Germinal center (tissue), 1 donor: ENCODE data around the gene NPAS1.
A peak's percentile ranks its signal among the peaks of the same experiment; 100 is the strongest.
"Not testable (repeated sequence)": the region's sequence is repeated elsewhere in the genome, so short reads cannot be mapped to it uniquely, and the experiment has no call there.

Source experiments
- DNase-seq: peaks from one replicate; pipeline ENCODE4 v3.0.0; 2012; ENCODE audit warnings: mixed read lengths, low spot score

Gene NPAS1

DNA sequence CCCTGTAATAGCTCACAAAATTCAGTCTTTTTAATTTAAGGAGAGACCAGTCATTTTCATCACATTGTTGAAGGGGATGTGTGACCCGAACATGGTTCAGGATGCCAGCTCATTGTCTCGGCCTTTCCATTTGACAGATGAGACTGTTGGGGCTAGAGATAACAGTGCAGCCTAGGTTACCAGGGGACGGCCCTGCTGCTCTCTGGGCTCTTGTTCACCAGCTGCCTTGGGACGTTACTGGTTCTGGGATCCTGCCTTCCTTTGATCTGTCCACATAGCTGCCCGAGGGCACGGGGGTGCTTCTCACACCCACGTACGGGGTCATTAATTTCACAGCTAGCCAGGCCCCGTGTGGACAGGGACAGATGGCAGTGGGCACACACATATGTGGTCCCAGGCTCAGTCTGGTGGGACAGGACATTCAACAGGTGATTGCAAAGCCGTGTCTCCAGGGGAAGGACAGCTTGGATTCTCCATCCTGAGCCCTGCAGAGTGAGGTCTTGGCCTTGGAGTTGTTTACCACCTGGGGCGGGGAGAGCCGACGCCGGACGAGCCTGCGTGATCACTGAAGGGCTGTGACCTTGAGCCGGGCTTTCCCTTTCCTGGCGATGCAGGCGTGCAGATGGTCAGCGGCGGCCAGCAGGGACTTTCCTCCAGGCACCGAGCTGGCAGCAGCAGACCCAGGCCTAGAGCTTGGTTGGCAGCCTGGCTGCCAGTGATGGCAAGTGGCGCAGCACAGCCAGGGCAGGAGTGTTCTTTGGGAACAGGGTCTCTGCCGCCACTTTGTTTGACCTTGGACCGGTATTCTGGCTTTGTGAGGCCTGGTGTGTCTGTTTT, 26.7 kb upstream of the NPAS1 start:
- no peak for DNase-seq

DNA sequence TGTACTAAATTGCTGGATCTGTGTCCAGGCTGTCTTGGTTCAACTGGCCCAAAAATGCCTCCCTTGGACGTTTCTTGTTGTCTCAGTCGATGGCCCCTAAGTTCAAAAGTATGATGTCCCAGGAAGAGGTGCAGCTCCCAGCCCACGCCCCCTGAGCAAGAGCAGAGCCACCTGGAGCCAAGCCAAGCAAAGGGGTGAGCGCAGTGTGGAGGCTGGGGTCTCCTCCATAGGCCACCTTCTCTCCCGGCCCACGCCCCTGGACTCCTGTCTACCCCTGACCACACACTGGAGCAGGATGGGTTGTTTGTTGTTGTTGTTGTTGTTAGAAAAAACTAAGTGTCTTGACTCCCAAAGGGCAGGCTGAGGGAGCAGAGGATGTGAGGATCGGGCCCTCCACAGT, 26.0 kb upstream of the NPAS1 start:
- DNase-seq = no peak

DNA sequence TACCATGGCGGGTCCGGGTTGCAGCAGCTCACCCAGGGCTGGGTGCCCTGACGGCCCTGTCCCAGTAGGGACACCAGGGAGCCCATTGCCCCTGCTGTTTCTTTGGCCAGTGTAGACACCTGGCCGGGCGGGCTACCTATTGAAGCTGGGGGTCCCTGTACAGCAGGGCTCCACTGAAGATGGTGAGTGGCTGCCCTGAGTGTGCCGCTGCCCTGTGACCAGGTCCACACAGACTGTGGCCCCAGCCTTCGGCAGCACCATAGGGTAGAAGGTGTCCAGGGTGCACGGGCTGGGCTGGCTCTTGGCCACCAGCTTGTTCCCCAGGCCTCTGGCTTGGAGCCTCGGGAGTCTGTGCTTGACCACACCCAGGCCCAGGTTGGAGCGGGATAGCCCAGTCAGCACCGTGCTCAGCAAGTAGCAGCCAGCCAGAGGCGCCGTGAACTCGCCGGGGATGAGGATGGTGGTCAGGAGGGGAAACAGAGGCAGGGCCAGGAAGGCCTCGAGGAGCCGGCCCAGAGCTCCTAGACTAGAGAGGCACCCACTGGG, 25.4 kb upstream of the NPAS1 start:
- no peak for DNase-seq

DNA sequence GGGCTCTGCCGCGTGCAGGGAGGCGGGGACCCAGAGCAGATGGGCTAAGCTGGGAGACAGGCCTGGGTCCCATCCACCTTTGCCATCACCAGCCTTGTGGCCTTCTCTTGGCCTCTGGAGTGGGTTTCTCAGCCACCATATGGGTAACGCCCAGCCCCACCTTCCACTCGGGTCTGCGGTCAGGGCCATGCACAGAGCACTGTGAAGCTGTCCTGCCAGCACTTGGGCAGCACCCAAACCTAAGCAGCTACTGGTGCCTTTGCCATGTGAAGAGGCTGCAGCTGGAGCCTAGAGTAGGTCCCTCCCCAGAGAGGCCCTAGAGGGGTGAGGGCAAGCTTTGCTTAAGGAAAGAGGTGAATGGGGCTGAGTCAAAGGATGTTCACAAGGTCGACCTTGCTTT, 24.1 kb upstream of the NPAS1 start:
- DNase-seq = no peak

DNA sequence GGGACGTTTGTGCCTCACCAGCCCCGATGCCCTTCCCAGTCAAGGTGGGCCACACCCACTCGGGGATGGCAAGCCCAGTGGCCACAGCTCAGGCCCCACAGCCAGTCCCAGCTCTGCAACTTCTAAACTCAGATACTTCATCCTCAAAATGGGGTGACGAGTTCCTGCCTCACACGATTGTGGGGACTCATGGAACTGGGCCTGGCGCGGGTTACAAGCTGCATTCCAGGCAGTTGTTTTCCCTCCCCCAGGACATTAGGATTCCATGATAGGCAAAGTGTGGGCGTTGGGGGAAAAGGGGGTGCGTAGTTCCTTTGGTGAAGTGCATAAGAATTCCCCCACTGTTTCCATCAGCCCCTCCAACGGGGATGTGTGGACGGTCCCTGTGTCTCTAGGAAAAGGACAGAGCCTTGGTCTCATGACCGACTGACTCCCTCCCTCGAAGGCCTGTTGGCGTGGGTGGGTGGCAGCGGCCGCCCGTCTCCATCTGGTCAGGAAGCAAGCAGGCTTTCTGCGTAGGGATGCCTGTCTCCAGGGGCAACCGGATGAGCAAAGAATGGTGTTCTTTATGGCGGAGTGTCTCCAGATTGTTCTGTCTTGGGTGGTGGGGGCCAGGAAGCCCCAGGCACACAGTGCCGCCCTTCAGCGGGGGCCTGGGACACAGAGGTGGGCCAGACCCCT, 21.1 kb upstream of the NPAS1 start:
- DNase-seq = no peak

DNA sequence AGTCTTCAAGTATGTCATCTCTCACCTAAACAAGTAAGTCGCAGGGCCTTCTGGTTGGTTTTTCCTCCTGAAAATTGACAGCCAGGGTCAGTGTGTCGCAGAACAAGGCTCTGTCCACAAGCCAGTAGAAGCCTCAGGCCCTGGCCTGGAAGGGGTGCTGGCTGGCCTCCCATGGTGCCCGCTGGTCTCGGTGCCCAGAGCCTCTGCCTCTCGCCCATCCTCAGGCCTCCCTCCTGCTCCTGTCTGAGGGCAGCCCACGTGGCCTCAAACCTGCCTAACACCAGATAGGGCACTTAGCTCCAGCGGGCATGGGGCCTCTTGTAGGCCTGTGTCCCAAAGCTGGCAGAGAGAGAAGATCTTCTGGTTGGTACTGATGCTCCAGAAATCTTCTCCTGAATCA, 20.3 kb upstream of the NPAS1 start:
- DNase-seq = no peak

DNA sequence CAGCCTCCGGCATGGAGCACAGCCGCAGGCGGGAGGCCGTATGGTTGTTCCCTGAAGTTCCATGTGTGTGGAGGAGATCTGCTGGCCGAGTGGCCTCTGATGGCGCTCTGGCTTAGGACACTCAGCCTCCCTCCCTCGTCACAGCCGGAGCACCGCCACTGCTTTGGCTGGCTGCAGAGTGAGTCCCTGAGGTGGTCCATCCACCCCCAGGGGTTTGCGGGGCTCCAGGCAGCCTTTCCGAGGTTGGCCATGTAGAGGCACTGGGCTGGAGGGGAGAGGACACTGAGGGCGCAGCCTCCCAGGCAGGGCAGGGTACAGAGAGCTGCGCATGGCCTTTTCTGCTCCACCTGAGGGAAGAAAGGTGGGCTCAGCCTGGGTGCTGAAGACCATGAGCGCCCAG, 19.8 kb upstream of the NPAS1 start:
- no peak for DNase-seq

DNA sequence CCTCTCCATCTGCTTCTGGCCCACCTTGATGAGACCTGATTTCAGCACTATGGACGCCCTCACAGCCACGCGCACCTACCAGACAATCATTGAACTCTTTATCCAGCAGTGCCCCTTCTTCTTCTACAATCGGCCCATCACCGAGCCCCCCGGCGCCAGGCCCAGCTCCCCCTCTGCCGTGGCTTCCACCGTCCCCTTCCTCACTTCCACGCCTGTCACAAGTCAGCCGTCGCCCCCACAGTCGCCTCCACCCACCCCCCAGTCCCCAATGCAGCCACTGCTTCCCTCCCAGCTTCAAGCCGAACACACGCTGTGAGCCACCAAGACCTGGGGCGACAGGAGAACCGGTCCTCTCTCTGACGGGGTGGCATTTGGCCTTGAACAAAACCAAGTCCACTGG, 19.3 kb upstream of the NPAS1 start:
- no peak for DNase-seq

DNA sequence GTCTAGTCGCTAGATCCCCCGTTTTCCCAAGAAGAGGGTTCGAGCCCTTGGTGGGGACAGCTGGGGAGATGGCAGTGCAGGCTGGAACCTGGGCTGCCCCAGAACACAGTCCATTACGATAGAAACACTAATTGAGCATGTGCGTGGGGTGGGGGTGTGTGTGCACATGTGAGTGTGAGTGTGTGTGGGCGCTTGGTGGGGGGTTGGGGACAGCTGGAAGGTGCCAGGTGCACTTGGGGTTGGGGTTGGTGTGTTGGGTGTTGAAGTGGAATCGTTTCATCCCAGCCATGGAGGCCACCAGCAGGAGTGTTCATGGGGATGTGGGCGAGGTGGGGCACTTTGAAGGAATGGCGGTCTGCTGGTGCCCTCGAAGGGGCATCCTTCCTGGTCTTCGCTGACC, 18.1 kb upstream of the NPAS1 start:
- DNase-seq = no peak

DNA sequence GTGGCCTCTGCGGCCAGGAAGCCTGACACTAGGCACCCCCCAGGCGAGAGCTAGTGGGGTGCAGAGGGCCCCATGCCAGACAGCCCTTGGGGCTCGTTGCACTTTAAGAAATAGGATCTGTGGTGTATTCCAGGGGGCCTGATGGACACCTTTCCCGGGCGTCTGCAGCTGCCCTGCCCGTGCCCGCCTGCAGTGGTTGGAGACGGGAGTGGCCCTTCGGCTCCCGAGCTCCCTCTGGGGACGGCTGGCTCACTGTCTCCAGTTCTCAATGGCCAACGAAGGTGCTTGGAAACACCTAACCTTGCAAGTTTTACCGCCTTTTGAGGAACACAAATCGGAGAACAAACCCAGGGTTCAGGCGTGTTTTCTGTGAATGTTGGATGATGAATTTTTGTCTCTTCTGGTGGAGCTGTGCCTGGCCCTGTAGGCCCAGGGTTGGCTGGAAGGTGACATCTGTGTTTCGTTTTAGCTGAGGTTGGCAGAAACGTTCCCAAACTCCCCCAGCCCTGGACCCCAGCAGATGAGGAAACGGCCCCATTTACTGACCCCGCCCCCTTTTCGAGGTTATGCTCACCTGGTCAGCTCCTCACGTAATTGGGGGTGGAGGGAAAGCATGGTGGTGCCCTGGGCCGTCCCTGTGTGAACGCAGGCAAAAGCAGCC, 17.4 kb upstream of the NPAS1 start:
- no peak for DNase-seq

DNA sequence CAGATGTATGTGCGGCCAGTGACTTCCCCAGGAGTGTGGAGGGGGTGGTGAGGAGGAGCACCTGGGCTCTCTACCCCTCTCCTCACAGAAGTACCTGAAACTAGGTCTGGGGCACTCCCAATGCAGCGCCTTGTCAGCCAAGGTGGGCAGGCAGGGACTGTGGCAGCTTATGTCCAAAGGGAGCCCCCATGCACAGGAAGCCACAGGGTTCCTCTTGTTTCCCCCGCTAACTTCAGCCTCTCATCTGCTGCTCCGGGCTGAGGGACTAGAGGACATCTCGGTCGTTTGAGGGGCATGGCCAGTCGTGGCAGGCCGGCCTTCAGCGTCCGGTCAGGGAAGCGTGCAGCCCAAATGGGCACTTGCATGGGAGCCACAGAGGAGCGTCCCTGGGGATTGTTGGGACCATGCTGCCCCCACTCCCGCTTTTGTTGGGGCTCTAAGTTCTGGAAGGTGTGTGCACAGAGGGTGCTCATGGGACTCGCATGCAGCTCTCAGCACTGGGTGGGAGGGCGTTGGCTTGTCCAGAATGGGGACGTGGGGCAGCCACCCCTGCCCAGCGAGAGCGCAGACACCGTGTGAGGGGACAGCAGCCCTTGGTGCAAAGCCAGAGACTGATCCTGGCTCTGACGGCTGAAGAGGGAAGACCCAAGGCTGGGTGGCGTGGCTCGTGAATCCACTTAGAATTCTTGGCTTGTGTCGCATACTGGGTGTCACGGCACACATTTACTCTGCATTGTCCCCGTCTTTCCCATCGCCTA, 16.6 kb upstream of the NPAS1 start:
- no peak for DNase-seq

DNA sequence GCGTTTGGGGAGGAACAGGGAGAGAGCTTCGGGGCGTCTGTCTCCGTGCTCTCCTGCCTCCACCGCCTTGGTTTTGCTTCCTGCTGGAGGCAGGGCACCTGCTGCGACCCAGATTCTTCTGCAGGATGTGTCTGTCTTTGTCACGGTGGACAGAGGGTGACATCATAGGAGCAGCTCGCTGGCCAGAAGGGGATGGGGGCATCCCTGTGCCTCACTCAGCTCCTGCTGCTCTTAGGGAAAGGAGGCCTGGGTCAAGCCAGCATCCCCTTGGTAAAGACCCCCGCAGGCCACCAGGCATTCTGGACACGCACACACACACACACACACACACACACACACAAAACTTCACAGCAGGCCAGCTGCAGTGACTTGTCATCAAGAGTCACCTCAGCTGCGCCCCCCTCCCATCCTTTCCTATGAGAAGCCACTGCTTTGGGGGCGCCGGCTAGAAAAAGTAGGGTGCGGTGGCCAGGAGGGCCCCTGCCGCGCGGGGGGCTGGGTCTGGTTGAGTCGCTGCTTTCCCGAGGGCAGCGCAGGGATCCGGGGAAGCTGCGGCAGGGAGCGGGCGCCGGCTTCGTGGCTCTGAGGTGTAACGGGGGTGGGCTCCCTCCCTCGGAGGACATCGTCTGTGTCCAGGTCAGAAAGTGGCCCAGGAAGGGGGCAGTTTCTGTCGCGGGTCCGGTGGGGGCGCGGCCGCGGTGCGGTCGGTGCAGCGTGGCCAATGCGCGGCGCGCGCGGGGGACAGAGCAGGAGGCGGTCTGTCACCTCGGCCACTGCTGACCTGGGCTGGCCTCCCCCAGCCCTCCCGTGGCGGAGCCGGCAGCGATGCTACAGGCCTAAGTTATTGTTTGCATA, 15.8 kb upstream of the NPAS1 start:
- no peak for DNase-seq

DNA sequence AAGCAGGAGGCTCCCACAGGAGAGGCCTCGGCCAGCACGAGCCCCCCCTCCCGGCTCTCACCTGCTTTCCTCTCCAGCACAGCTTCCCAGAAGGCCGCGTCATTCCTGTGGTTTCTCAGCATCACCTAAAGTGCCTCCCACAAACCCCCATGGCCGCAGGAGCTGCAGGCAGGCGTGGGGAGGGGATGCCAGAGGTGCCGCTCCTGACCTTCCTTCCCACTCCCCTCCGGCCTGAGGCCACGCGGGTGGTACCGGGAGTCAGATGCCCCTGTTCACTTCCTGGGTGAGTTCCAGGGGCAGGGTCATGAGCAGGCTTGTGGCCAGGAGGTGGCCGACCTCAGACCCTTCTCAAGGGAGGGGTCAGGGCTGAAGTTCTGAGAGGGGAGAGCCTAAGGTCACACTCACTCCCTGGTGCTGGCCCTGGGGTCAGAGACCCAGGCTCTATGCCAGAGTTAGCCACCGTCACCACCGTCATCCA, 14.4 kb upstream of the NPAS1 start:
- no peak for DNase-seq

DNA sequence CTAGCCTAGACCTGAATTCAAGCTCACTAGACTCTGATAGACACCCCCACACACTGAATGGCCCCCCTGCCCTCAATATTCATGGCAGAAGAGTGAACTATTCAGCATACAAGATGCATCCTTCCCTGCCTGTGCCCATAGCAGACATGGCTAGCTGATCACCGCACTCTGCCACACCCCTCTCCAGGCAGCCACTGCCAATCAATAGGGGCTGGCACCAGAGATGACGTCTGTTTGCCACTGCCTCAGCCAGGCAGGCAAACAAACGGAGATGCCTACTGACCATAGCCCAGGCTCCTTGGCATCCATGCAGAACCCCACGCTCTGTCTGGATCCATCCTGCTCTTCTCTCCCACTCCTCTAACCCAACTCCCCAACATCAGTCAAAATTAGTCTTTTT, 13.8 kb upstream of the NPAS1 start:
- no peak for DNase-seq

DNA sequence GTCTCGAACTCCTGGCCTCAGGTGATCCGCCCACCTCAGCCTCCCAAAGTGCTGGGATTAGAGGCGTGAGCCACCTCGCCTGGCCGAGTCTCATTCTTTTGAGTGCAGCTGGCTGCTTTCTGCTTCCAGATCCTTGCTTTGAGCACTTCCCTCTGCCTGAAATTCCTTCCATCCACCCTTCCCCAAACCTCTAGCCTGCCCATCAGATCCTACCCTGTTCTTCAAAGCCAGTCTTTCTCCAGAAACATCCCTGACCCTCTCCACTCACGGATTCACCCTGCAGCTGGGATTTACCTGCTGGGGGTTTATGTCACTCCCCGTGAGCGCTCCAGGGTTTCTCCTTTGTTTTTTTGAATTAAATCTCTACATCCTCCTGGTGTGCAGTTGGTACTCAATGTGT, 13.1 kb upstream of the NPAS1 start:
- DNase-seq = no peak

DNA sequence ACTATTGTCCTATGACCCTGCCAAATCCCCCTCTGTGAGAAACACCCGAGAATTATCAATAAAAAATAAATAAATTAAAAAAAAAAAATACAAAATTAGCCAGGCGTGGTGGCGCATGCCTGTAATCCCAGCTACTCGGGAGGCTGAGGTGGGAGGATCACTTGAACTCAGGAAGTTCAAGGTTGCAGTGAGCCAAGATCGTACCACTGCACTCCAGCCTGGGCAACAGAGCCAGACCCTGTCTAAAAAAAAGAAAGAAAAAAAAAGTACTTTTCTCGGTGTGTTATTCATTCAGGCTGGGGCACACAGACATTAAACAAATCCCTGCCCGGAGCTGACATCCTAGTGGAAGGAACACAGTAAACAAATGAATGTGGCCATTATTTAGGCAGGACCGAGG, 9.1 kb upstream of the NPAS1 start:
- DNase-seq = not testable (repeated sequence)

DNA sequence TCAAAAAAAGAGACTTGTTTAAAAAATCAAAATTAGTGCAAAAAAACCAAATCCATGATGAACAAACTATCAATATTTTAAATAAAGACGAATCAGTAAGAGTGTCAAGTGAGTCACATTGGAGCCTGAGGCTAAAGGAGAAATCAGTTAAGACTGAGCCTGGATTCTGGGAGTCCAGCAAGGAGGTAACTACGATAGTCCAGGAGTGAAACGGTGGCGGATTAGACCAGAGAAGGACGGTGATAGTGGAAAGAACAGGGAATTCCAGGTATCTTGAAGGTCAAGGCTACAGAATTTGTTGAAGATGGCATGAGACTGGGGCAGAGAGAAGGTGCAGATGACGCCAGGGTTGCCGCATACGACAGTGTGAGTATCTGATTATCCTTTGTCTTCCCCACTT, 7.0 kb upstream of the NPAS1 start:
- DNase-seq = no peak

DNA sequence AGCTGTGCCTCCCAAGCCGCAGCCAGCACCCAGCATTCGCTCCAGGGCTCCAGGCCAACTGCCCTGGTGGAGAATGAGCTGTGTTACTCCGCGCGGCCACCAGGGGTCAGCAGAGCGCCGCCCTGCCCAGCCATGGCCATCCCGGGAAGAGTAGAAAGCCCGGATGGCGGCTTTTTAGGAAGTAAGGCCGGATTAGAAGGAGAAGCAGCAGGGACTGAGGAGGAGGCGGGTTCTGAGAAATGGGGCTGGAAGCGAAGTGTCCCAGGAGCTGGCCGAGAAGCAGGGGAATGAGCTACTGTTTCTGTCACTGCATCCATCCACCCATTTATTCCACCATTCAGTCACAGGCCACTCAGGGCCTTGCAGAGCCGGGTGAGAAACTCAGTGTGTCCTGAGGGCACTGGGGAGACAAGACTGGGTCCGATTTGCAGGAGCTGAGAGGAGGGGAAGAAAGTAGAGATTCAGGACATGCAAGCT, 6.6 kb upstream of the NPAS1 start:
- DNase-seq = peak; percentile 75

DNA sequence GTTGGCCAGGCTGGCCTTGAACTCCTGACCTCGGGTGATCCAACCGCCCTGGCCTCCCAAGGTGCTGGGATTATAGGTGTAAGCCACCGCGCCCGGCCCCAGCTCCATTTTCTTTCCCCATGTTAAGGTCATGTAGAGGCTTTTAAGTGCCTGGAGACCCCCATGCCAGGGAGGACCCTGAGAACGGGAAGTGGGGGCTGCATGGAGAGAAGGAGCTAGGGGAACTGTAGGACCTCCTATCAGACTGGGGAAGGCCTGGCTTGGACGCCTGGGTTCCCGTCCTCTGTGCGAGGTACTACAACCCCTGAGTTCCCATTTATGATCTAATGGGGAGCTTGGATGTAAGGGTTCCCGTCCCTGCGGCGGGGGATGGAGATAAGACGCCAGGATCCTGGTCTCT, 714 bp upstream of the NPAS1 start:
- no peak for DNase-seq

DNA sequence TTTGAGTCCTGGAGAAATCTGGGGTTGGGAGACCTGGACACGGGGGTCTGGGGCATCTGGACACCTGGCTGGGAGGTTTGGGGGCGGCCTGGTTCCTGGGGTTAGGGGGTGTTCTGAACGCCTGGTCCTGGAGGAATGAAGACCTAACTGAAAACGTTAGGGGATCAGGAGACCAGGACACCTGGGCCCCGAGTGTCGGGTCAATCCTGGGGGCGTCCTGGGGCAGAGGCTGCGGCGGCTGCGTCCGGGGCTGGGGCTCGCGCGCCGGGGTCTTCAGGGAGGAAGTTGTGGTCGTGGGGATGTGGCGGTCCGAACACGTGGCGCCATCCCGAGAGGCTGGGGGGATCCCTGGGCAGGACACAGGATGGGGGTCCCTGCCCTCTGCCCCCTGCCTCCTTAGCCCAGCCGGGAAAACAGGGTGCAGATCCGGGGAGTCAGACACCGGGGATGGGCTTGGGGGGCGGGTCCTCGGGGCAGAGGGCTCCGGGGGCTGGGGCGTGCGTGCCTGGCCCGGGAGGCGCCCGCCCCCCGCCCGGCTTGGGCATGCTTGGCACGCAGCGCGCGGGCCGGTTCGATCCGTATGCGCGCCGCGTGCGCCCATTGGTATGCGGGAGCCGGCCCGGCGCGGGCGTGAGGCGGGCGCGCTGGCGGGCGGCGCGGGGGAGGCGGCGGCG, 632 bp downstream of the NPAS1 start:
- no peak for DNase-seq
